MM.1S (cell line): ENCODE results near the gene CSF2RB.

Experiments
- DNase-seq: peaks from one replicate; pipeline ENCODE4 v3.0.0-alpha.2; 2015
- H2AFZ ChIP-seq: fragments of 300-600 bp; sonication (generic); 2 replicates; pipeline ENCODE4 v1.6.0; 2016; ENCODE audit warnings: antibody characterized with exemption, low read length
- H3F3A ChIP-seq: fragments of 300-600 bp; sonication (generic); 2 replicates; pipeline ENCODE4 v1.6.1; 2016; ENCODE audit warnings: mild to moderate bottlenecking, antibody characterized with exemption, low read length, moderate library complexity, mixed read lengths; ENCODE audit not compliant: insufficient read depth
- H3K27ac ChIP-seq: fragments of 300-600 bp; sonication (generic); 2 replicates; pipeline ENCODE4 v1.5.1; 2016; ENCODE audit warnings: mild to moderate bottlenecking, low read length
- H3K27me3 ChIP-seq: fragments of 300-600 bp; sonication (generic); replicated peaks from 2 replicates; pipeline ENCODE4 v1.6.0; 2016; ENCODE audit warnings: low read length; ENCODE audit not compliant: insufficient read depth
- H3K36me3 ChIP-seq: fragments of 300-600 bp; sonication (generic); replicated peaks from 2 replicates; pipeline ENCODE4 v1.6.1; 2016; ENCODE audit warnings: mild to moderate bottlenecking, low read length, mixed read lengths; ENCODE audit not compliant: insufficient read depth
- H3K4me1 ChIP-seq: fragments of 300-600 bp; sonication (generic); 2 replicates; pipeline ENCODE4 v1.6.1; 2016; ENCODE audit warnings: low read length, mixed read lengths
- H3K4me2 ChIP-seq: fragments of 300-600 bp; sonication (generic); 2 replicates; pipeline ENCODE4 v1.6.0; 2016; ENCODE audit warnings: low read depth, low read length
- H3K4me3 ChIP-seq: fragments of 300-600 bp; sonication (generic); 2 replicates; pipeline ENCODE4 v1.5.1; 2016; ENCODE audit warnings: low read length, mixed read lengths
- H3K79me2 ChIP-seq: fragments of 300-600 bp; sonication (generic); 2 replicates; pipeline ENCODE4 v1.6.1; 2016; ENCODE audit warnings: mixed run types, low read length, mixed read lengths
- H3K9ac ChIP-seq: fragments of 300-600 bp; sonication (generic); 2 replicates; pipeline ENCODE4 v1.6.1; 2016; ENCODE audit warnings: low read length, mixed read lengths
- H3K9me2 ChIP-seq: fragments of 300-600 bp; sonication (generic); replicated peaks from 2 replicates; pipeline ENCODE4 v1.6.1; 2016; ENCODE audit warnings: mild to moderate bottlenecking, low read length, mixed read lengths; ENCODE audit not compliant: insufficient read depth
- H3K9me3 ChIP-seq: fragments of 300-600 bp; sonication (generic); replicated peaks from 2 replicates; pipeline ENCODE4 v1.6.1; 2016; ENCODE audit warnings: mild to moderate bottlenecking, low read length, mixed read lengths; ENCODE audit not compliant: insufficient read depth
- H4K20me1 ChIP-seq: fragments of 300-600 bp; sonication (generic); 2 replicates; pipeline ENCODE4 v1.6.1; 2016; ENCODE audit warnings: mild to moderate bottlenecking, low read length, moderate library complexity, mixed read lengths; ENCODE audit not compliant: insufficient read depth
- CTCF ChIP-seq: fragments of 300-600 bp; sonication (generic); IDR thresholded peaks from 2 replicates; pipeline ENCODE4 v1.5.1; 2016; ENCODE audit warnings: antibody characterized with exemption, low read length, mixed read lengths
- EZH2 ChIP-seq: fragments of 300-600 bp; sonication (generic); optimal IDR thresholded peaks from 2 replicates; pipeline ENCODE3; 2017; ENCODE audit warnings: low read depth, mild to moderate bottlenecking, antibody characterized with exemption, low read length, mixed read lengths
- EZH2phosphoT487 ChIP-seq: fragments of 300-600 bp; sonication (generic); IDR thresholded peaks from 2 replicates; pipeline ENCODE4 v1.6.1; 2018; ENCODE audit warnings: antibody characterized with exemption, low read length

The CSF2RB gene

GRCh38 chr22:36926721-36927435 lies 13.4 kb downstream of the CSF2RB start:
- H4K20me1 ChIP-seq = no peaks in the 10 kb centered on the region
- H3K27me3 ChIP-seq = no peaks in the 10 kb centered on the region
- H3K9me3 ChIP-seq = no peaks in the 10 kb centered on the region
- no peak overlapping the region for H2AFZ ChIP-seq
- peaks cover 61% of the 10 kb centered on the region for H3K79me2 ChIP-seq
- H3K9me2 ChIP-seq = no peaks in the 10 kb centered on the region
- peaks cover 25% of the 10 kb centered on the region for H3F3A ChIP-seq
- peak overlapping the region; percentile 96; the same call in 1 of the 2 replicates for H3K27ac ChIP-seq
- H3K4me1 ChIP-seq = peaks cover 57% of the 10 kb centered on the region
- H3K36me3 ChIP-seq = no peaks in the 10 kb centered on the region; the same call in 1 of the 2 replicates
- H3K4me3 ChIP-seq = no peak overlapping the region
- no peak for DNase-seq
- no peak for TF ChIP-seq EZH2phosphoT487
- H3K9ac ChIP-seq = no peak overlapping the region
- H3K4me2 ChIP-seq = no peak overlapping the region

- H3K9ac ChIP-seq = no peak overlapping the region
- peak overlapping the region; percentile 96; the same call in 1 of the 2 replicates for H3K27ac ChIP-seq
- H3K4me2 ChIP-seq = 0 out of 2 replicates have a peak overlapping the region, but pooled peaks have one; percentile 13
- H3K9me2 ChIP-seq = no peaks in the 10 kb centered on the region
- no peaks in the 10 kb centered on the region for H4K20me1 ChIP-seq
- H3F3A ChIP-seq = peaks cover 25% of the 10 kb centered on the region
- peaks cover 53% of the 10 kb centered on the region for H3K79me2 ChIP-seq
- H2AFZ ChIP-seq = no peak overlapping the region
- no peak overlapping the region for H3K4me3 ChIP-seq
- no peaks in the 10 kb centered on the region; the same call in 1 of the 2 replicates for H3K36me3 ChIP-seq
- no peak for DNase-seq
- H3K9me3 ChIP-seq = no peaks in the 10 kb centered on the region
- TF ChIP-seq CTCF (no peak), EZH2phosphoT487 (no peak), EZH2 (no peak)
- H3K27me3 ChIP-seq = no peaks in the 10 kb centered on the region
- peaks cover 57% of the 10 kb centered on the region for H3K4me1 ChIP-seq
Observed at GRCh38 chr22:36927671-36928070, 14.2 kb downstream of the CSF2RB start.

- TF ChIP-seq EZH2 (no peak), EZH2phosphoT487 (no peak), CTCF (no peak)
- Histone ChIP-seq H2AFZ (no peak overlapping the region), H3K9me2 (no peaks in the 10 kb centered on the region), H3F3A (peaks cover 25% of the 10 kb centered on the region), H4K20me1 (no peaks in the 10 kb centered on the region), H3K27ac (peak overlapping the region; percentile 96; the same call in 1 of the 2 replicates), H3K4me1 (peaks cover 57% of the 10 kb centered on the region), H3K9me3 (no peaks in the 10 kb centered on the region), H3K79me2 (peaks cover 48% of the 10 kb centered on the region), H3K36me3 (no peaks in the 10 kb centered on the region; the same call in 1 of the 2 replicates), H3K4me2 (0 out of 2 replicates have a peak overlapping the region, but pooled peaks have one; percentile 13), H3K9ac (no peak overlapping the region), H3K27me3 (no peaks in the 10 kb centered on the region), H3K4me3 (no peak overlapping the region)
- DNase-seq = no peak
Observed at GRCh38 chr22:36928196-36928595, 14.8 kb downstream of the CSF2RB start.
